HG02885 (cell line): ENCODE data around the gene EEF2.
"Not testable (repeated sequence)": the region's sequence is repeated elsewhere in the genome, so short reads cannot be mapped to it uniquely, and the experiment has no call there.

ENCODE experiments used
- ATAC-seq: cut with Tn5 transposase; IDR thresholded peaks from one replicate; pipeline ENCODE4 v1.9.1; 2021; ENCODE audit warnings: mild to moderate bottlenecking; ENCODE audit not compliant: unreplicated experiment, poor library complexity

Gene EEF2

DNA sequence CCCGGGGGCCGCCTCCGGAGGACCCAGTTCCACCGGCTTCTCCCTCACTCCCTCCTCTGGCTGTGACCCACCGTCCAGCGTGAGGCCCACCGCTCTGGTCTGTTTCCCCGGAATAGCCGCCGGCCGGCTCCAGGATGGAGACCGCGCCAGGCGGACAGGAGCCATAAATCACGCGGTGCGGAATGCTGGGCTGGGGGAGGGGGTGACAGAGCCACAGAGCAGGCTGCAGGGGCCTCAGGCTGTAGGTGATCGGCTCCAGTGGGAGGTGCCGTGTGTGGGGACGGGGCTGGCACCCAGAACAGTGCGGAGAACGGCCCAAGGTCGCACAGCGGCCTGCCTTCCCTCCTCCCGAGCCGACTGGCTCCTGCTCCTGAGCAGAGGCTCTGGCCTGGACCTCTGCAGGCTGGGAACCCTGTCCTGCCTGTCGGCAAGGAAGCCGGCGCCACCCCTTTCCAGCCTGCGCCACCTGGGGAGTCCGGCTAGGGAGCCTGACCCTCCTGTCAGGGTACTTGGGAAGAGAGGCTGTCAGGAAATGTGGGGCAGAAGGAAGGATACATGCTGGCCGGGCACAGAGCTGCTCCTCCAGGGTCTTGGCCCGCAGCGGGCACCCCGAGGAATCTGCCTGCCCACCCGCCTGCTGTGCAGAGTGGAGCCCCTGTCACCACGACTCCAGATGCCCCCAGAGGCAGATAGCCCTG, 30.6 kb upstream of the EEF2 start:
- ATAC-seq = no peak

DNA sequence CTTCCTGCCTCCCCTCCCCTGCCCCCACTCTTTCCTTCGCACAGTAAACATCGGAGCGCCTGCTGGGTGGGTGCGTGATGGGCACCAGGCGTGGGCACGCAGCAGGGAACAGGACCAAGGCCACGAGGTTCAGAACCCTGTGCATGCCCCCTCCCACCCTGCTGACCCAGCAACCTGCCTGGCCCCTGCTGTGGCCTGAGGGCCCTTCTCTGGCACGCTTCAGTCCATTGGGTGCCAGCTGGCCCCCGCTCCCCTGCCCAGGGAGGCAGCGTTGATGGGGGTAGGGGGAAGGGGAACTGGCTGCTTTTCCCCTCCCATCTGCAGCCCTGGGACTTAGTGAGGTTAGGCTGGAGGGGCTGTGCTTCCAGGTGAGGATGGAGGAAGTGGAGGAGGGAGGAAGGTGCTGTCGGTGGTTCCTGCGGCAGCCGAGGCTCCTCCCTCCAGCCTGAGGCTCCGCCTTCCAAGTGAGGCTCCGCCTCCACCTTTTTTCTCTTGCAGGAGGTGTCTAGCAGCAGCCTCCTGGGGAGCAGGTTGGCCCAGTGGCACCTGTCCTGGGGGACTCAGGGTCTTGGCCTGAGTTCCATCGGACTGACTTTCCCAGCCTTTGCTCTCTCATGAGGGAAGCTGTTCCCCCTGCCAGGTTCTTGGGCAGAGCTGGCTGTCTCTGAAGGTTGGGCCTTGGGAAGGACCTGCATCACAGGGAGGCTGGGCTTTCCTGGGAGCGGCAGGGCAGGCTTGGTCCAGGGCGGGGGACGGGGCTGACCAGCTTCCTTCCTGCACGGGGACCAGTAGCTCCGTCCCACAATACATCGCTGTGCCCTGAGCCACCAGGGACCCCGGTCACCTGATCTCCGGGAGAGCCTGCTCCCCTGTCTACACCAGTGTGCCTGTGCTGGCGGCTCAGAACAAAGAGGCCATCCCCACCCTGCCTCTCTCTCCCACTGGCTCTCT, 29.6 kb upstream of the EEF2 start:
- no peak for ATAC-seq

DNA sequence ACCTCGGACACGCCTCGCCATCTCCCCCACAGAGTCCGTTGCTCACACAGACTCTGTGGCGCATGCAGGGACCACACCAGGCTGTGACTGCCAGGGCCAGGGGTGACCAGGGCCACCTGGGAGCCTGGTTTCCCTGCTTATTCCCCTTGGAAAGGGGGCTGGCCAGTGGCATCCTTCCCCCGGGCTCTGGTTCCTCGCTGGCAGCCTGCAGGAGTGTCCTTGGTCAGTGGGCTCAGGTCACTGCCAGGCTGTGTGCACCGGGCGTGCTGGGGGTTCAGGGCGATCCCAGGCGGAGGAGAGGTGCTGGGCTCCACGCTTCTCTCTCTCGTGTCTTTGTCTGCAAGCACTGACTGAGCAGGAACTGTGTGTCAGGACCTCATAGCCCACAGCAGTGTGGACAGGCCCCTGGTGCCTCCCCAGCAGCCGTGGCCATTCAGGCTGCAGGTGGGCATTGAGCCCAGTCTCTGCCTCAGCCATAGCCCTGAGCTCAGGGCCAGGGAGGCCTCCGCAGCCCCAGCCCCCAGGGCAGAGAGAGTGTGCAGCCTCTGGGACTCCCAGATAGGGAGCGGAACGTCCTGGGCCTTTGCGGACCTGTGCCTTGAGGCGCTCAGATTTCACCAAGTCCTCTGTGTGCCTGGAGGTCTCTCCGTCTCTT, 28.8 kb upstream of the EEF2 start:
- ATAC-seq = no peak

DNA sequence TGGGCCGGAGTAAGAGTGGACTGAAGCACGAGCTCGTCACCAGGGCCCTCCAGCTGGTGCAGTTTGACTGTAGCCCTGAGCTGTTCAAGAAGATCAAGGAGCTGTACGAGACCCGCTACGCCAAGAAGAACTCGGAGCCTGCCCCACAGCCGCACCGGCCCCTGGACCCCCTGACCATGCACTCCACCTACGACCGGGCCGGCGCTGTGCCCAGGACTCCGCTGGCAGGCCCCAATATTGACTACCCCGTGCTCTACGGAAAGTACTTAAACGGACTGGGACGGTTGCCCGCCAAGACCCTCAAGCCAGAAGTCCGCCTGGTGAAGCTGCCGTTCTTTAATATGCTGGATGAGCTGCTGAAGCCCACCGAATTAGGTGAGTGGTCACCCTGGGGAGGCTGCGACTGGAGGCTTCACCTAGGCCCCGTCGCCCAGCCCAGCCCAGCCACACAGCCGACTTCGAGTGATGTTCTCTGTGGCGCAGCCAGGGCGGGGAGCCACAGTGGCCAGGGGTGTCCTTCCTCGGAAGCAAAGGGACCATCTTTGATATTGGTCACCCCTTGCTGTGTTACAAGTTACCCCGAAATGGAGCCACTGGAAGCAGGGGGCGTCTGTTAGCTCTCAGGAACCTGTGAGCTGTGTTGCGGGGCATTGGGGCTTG, 27.8 kb upstream of the EEF2 start:
- no peak for ATAC-seq

DNA sequence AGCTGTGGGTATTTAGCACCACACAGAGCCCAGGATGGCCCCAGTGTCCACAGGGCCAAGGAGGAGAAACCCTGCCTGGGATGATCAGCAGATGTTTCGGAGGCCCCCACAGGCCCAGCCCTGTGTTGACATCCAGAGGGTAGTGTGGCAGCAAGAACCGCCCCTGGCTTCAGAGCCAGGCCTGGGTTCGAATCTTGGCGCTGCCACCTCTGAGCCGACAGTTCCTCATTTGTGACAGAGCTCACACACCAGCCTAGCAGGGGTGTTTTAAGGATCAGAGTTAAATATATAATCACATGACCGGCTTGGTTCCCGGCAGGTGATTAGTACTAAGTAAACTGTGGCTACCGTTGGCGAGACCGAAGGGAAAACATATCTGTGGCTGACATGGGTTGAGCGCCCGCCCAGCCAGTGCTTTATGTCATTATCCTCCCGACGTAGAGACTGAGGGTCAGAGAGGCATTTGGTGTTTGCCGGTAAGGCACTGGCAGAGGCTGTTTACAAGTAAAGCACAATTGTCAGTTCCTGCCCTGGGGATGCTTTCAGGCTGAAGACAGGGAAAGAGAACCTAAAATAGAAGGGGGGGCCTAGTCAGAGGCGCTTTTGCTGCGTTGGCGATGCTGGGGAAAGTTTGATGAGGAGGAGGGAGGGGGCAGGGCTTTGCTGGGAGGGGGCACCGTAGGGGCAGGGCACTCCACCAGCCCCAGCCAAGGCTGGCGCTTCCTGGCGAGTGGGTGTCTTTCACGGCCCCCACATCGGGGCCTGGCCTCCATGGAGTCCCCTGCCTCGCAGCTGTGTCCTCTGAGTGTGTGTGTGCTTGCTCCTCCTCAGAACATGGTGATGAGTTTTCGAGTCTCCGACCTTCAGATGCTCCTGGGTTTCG, 27.1 kb upstream of the EEF2 start:
- ATAC-seq = no peak

DNA sequence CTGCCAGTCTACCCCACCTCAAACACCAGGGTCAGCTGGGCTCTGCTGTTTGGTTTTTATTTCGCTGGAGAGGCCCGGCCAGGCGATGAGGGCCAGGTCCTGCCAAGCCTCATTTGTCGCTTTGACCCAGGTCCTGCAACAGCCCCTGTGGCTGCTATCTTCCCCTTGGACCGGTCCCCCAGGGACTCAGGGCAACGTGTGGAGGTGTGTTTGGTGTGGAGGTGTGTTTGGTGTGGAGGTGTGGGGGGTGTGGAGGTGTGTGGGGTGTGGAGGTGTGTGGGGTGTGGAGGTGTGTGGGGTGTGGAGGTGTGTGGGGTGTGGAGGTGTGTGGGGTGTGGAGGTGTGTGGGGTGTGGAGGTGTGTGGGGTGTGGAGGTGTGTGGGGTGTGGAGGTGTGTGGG, 26.2 kb upstream of the EEF2 start:
- ATAC-seq = not testable (repeated sequence)

DNA sequence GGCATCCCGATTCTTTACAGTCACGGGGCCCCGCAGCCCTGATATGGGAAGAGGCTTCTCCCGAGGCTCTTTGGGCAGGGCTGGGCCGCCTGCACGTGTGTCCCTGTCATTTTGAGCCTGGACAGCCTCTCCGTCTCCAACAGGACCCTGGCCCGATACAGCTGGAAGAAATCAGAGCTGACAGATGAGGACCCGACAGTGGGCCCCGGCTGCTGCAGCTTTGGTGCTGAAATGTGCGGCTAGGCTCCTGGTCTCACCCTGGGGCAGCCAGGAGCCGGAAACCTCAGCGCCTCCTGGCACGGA, 25.5 kb upstream of the EEF2 start:
- no peak for ATAC-seq

DNA sequence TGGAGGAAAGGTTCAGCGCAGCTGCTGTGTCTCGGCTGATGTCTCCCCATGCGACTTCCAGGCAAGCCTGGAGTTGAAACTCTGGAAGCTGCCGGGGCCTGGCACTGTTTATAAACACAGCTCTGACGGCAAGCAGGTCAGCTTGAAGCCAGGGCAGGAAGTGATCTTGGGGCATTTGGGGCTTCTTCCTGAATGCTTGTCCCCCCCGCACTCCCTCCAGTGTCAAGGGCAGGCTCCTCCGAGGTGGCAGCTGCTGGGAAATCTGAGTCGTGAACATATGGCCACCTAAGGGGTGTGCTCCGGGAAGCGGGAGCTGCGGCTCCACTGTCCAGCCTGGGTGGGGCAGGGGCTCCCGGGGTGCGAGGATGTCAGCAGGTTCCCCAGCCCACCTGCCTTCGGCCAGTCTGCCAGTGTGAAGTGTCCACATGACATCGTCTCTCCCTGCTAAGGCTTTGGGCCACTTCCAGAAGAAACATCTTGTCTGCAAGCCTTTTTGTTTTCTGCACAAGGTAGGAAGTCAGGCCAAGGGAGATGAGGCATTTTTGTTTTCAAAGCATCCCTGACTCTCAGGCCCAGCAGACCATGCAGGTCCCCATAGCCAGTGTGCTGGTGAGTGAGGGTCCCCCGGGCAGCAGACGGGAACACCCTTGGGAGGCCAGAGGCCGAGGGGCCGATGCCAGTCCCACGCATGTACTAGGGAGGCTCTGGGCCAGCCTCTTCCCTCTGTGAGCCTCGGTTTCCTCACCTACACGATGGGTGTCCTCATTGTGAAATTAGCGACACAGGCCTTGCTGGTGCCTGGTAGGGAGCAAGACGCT, 24.9 kb upstream of the EEF2 start:
- ATAC-seq = no peak

DNA sequence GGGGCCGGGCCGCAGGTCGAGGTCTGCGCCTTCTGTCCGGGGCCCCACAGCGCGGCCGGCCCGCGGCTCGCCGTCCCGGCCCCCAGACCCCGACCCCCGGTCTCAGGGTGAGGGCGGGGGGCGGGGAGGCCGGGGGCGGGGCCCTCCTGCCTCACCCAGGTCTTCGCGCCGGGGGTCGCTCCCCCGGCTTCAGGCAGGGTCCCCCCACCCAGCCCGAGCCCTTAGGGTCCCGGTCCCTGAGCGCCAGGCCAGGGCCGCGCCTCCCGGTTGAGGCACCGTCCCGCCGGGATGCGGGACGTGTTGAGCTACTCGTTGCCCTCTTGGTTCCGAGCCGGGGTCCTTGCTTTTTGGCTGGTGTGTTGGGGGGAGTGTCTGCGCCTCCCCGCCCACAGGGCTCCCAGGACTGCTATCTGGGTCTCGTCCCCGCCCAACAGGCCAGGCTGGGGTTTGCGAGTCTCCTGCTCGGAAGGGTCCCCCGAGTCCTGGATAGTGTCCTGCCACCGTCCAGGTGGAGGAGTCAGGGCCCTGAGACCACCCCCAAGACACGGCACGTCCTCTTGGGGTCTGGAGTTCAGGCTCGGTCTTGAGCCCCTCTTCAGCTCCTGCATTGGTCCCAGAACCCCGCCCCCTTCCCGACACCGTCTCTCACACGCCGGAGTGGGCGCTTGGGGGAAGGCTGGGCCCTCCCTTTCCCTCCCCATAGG, 22.7 kb upstream of the EEF2 start:
- ATAC-seq = peak; percentile 13

DNA sequence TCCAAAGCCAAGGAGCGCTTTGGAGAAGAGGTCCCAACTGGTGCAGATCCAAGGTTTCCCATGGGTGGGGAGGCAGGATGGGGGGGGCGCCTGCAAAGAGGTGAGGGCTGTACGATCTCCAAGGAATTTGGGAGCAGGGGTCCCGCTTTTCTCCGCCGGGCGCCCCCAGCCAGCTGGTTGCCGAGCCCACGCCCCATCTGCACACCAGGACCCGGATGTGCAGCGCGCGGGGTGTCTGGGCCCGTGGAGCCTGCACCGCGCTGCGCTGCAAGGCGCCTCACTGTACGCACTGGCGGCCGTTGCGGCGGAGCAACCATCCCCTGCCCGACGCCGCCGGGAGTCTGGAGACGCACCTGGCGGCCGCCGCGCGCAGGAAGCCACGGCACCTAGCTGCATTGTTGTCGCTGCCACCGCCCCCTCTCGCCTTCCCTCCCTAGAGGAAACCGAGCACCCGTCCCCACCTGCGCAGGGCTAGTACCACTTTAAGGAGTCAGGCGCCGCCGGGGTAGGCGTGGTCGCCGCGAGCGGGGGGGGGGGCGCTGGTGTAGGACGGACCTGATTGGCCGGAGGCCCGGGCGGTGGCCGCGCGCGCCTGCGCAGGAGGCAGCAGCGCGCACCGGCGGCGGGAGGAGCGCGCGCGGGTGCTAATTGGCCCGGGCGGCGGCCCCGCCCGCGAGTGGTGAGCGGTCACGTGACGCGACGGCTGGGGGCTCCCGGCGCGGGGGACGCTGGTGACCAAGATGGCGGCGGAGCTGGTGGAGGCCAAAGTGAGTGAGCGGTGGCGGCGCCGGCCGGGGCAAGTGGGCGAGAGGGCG, 22.0 kb upstream of the EEF2 start, which contains the start of gene PIAS4:
PIAS4 (plus strand) TSS at position 716 of the 815 bp plus-strand sequence; CDS start at position 741, 25 bp downstream.
- peak; percentile 92 for ATAC-seq

DNA sequence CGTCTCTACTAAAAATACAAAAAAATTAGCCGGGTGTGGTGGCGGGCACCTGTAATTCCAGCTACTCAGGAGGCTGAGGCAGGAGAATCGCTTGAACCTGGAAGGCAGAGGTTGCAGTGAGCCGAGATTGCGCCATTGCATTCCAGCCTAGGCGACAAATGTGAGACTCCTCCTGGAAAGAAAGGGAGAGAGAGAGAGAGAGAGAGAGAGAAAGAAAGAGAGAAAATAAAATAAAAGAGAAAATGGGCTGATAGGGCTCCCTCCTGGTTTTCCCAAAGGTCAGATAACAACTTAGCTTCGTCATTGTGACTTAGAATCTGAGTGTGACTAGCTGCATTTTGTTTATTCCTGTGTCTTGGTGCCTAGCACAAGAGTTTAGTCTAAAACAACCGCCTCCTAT, 20.2 kb upstream of the EEF2 start:
- ATAC-seq = not testable (repeated sequence)

DNA sequence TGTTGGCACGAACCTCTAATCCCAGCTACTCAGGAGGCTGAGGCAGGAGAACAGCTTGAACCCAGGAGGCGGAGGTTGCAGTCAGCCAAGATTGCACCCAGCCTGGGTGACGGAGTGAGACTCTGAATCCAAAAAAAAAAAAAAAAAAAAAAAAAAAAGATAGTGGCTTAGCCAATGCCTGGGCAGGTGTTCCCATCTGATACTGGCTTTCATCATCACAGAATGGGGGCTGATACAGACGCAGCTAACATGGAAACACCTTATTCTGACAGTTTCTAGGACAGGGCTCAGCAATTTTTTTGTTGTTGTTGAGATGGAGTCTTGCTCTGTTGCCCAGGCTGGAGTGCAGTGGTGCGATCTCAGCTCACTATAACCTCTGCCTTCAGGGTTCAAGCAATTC, 15.5 kb upstream of the EEF2 start:
- ATAC-seq = not testable (repeated sequence)

DNA sequence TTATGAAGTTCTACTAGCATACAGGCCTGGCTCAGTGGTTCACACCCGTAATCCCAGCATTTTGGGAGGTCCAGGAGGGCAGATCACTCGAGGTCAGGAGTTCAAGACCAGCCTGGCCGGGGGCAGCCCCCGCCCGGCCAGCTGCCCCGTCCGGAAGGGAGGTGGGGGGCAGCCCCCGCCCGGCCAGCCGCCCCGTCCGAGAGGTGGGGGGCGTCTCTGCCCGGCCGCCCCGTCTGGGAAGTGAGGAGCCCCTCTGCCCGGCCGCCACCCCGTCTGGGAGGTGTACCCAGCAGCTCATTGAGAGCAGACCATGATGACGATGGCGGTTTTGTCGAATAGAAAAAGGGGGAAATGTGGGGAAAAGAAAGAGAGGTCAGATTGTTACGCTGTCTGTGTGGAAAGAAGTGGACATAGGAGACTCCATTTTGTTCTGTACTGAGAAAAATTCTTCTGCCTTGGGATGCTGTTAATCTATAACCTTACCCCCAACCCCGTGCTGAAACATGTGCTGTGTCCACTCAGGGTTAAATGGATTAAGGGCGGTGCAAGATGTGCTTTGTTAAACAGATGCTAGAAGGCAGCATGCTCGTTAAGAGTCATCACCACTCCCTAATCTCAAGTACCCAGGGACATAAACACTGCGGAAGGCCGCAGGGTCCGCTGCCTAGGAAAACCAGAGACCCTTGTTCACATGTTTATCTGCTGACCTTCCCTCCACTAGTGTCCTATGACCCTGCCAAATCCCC, 13.6 kb upstream of the EEF2 start:
- not testable (repeated sequence) for ATAC-seq

DNA sequence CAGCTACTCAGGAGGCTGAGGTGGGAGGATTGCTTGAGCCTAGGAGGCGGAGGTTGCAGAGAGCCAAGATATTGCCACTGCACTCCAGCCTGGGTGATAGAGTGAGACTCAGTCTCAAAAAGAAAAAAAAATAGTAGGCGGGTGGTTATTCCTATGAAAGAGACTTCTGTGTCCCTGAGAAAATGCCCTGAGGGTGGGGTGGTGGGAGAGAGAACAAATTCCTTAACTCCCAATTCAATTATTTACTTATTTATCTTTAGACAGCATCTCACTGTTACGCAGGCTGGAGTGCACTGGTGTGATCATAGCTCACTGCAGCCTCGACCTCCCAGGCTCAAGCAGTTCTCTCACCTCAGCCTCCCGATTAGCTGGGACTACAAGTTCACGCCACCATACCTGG, 10.3 kb upstream of the EEF2 start:
- no peak for ATAC-seq

DNA sequence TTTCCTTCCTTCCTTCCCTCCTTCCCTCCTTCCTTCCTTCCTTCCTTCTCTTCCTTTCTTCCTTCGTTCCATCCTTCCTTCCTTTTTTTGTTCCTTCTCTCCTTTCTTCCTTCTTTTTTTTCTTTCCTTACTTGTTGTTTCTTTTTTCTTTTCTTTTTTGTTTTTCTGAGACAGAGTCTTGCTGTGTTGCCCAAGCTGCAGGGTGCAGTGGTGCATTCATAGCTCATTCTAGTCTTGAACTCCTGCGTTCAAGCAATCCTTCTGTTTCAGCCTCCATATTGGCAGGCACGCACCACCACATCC, 5.5 kb upstream of the EEF2 start:
- ATAC-seq = no peak

DNA sequence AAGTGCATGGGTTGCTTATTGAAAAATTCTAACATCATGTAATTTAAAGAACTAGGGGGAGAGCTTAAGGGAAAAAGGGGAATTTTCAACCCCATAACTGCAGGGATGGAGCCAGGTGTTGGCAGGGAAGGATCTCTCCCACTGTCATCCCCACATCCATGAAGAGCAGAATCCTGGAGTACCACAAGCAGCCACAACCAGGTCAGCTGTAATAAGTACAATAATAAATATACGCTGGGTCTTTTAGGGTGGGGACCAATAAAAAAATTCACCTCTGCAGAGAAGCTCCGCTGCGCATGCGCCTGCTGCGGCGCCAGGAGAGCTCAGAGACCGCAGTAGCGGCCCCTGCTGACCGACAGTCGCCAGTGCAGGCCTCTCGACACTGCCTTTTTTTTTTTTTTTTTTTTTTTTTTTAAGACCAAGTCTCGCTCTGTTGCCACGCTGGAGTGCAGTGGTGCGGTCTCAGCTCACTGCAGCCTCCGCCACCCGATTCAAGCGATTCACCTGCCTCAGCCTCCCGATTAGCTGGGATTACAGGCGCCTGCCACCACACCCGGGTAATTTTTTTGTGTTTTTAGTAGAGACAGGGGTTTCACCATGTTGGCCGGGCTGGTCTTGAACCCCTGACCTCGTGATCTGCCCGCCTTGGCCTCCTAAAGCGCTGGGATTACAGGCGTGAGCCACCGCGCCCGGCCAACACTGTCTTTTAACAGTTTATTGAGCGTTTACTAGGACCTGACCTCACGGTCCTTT, 2.5 kb upstream of the EEF2 start:
- no peak for ATAC-seq
